Left lung (tissue), 14 donors: ENCODE results near the gene OXER1. TPM values are rescaled to one million over a fixed set of nuclear protein-coding genes. Genes with fewer than 3 reads are reported as not detected.

Experiments
- ATAC-seq: fragments of 200-7000 bp; cut with Tn5 transposase; one replicate; pipeline ENCODE4 v1.9.1; 2020; ENCODE audit warnings: moderate library complexity
- DNase-seq, 4 donors: peaks; one replicate each; pipeline ENCODE4 v3.0.0-alpha.2; 2013 to 2020
- H3K27ac ChIP-seq, 2 donors: fragments of 200-600 bp; sonication (generic) in 1 of 2; one replicate each; pipeline versions ENCODE4 v1.5.0 to v1.8.0; 2020 to 2021
- H3K27me3 ChIP-seq, 2 donors: fragments of 200-600 bp; sonication (generic) in 1 of 2; one replicate each; pipeline versions ENCODE4 v1.5.0 to v1.8.0; 2020 to 2021
- H3K36me3 ChIP-seq, 2 donors: fragments of 200-600 bp; sonication (generic) in 1 of 2; one replicate each; pipeline versions ENCODE4 v1.5.0 to v1.8.0; 2020 to 2021
- H3K4me1 ChIP-seq, 2 donors: fragments of 200-600 bp; one replicate each; pipeline ENCODE4 v1.8.0; 2021
- H3K4me3 ChIP-seq, 2 donors: fragments of 200-600 bp; sonication (generic) in 1 of 2; one replicate each; pipeline versions ENCODE4 v1.5.0 to v1.8.0; 2020 to 2021; ENCODE audit warnings: mild to moderate bottlenecking in 1 of 2
- H3K9me3 ChIP-seq, 2 donors: fragments of 200-600 bp; sonication (generic) in 1 of 2; one replicate each; pipeline versions ENCODE4 v1.5.0 to v1.8.0; 2020 to 2021
- intact Hi-C, 2 donors: fragments of 100-400 bp; cut with DNase I; formaldehyde crosslinking; loops; one replicate each; pipeline versions ENCODE4 v1.11.2 to v1.14.2; 2022
- long read RNA-seq, 12 donors: library from polyadenylated mRNA in 2 of 12; unstranded in 2 of 12; transcript quantifications; one replicate each; pipeline ENCODE4 v2.0.0 and lab custom pipeline, GENCODE V29; 2019 to 2026
- polyA plus RNA-seq, 6 donors: library from polyadenylated mRNA; unstranded; fragments of 120-200 nt; gene quantifications; one replicate each; pipeline ENCODE4 v1.2.1, GENCODE V29; 2013; ENCODE audit not compliant: insufficient read length in 6 of 6
- total RNA-seq, 2 donors: library from RNA; stranded (reverse); fragmentation: NEBNext Ultra II Directional; extraction: Animal tissue kit (Norgen Biotek cat#: 25700); gene quantifications; one replicate each; pipeline ENCODE4 v1.2.1, GENCODE V29; 2021
- TF ChIP-seq, protein P1 (sequence below), 2 donors: fragments of 200-600 bp; sonication (generic) in 1 of 2; IDR thresholded peaks; one replicate each; pipeline versions ENCODE4 v1.5.0 to v1.8.0; 2021; ENCODE audit warnings: antibody characterized with exemption in 2 of 2
- donor health status: DM: no; HTN: yes; CAD: no.
- donor health status: DM: no; HTN: no; CAD: no.

The OXER1 gene
- total RNA-seq, result 1 to 10 TPM; 1.7 to 2.7 TPM
- polyA plus RNA-seq, result 1 to 10 TPM; 8.0 to 9.9 (median 9.6) TPM
- long read RNA-seq, donor 1, transcript OXER1-201 (1 exons, 1,781 nt), result major isoform, 8 of 22 reads
- long read RNA-seq, donor 1, partial matches to known transcripts, result 14 of 22 reads
- long read RNA-seq, donor 1, other reads (novel, unspliced or antisense), result 0 of 22 reads
- long read RNA-seq, donor 2, transcript OXER1-201 (1 exons, 1,781 nt), result major isoform, 6 of 6 reads
- long read RNA-seq, donor 2, partial matches to known transcripts, result 0 of 6 reads
- long read RNA-seq, donor 2, other reads (novel, unspliced or antisense), result 0 of 6 reads
- long read RNA-seq, donor 3, partial matches to known transcripts, result 0 of 4 reads
- long read RNA-seq, donor 3, other reads (novel, unspliced or antisense), result 0 of 4 reads
- long read RNA-seq, donor 4, result 0 reads
- long read RNA-seq, donor 5, transcript OXER1-201 (1 exons, 1,781 nt), result major isoform, 7 of 7 reads
- long read RNA-seq, donor 5, partial matches to known transcripts, result 0 of 7 reads
- long read RNA-seq, donor 5, other reads (novel, unspliced or antisense), result 0 of 7 reads
- long read RNA-seq, donor 6, transcript OXER1-201 (1 exons, 1,781 nt), result major isoform, 10 of 10 reads
- long read RNA-seq, donor 6, partial matches to known transcripts, result 0 of 10 reads
- long read RNA-seq, donor 6, other reads (novel, unspliced or antisense), result 0 of 10 reads
- long read RNA-seq, donor 7, partial matches to known transcripts, result 0 of 1 reads
- long read RNA-seq, donor 7, other reads (novel, unspliced or antisense), result 0 of 1 reads
- long read RNA-seq, donor 8, transcript OXER1-201 (1 exons, 1,781 nt), result major isoform, 7 of 7 reads
- long read RNA-seq, donor 8, partial matches to known transcripts, result 0 of 7 reads
- long read RNA-seq, donor 8, other reads (novel, unspliced or antisense), result 0 of 7 reads
- long read RNA-seq, donor 9, result 0 reads
- long read RNA-seq, donor 10, result 0 reads
- long read RNA-seq, donor 11, partial matches to known transcripts, result 0 of 1 reads
- long read RNA-seq, donor 11, other reads (novel, unspliced or antisense), result 0 of 1 reads
- long read RNA-seq, donor 12, transcript OXER1-201 (1 exons, 1,781 nt), result major isoform, 7 of 7 reads
- long read RNA-seq, donor 12, partial matches to known transcripts, result 0 of 7 reads
- long read RNA-seq, donor 12, other reads (novel, unspliced or antisense), result 0 of 7 reads

GRCh38 chr2:42764096-42764495 is at the start of gene OXER1:
OXER1 (minus strand) TSS chr2:42764135; CDS start chr2:42764062, 73 bp downstream.
- TF ChIP-seq, protein P1, sequence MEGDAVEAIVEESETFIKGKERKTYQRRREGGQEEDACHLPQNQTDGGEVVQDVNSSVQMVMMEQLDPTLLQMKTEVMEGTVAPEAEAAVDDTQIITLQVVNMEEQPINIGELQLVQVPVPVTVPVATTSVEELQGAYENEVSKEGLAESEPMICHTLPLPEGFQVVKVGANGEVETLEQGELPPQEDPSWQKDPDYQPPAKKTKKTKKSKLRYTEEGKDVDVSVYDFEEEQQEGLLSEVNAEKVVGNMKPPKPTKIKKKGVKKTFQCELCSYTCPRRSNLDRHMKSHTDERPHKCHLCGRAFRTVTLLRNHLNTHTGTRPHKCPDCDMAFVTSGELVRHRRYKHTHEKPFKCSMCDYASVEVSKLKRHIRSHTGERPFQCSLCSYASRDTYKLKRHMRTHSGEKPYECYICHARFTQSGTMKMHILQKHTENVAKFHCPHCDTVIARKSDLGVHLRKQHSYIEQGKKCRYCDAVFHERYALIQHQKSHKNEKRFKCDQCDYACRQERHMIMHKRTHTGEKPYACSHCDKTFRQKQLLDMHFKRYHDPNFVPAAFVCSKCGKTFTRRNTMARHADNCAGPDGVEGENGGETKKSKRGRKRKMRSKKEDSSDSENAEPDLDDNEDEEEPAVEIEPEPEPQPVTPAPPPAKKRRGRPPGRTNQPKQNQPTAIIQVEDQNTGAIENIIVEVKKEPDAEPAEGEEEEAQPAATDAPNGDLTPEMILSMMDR (IDR thresholded peaks at IDR 0.05), result no peak
- Histone ChIP-seq H3K36me3 (no peaks in the 10 kb centered on the region), H3K4me3 (no peak within 1 kb of the TSS), H3K9me3 (no peaks in the 10 kb centered on the region), H3K27ac (peak within 1 kb of the TSS in 1 of 2 donors; percentile 31), H3K27me3 (no peaks in the 10 kb centered on the region), H3K4me1 (peaks cover 0 to 19% of the 10 kb centered on the region in 2 donors)
- intact Hi-C loops, result no loop called here
- ATAC-seq (no peak), DNase-seq (no peak)

DNA sequence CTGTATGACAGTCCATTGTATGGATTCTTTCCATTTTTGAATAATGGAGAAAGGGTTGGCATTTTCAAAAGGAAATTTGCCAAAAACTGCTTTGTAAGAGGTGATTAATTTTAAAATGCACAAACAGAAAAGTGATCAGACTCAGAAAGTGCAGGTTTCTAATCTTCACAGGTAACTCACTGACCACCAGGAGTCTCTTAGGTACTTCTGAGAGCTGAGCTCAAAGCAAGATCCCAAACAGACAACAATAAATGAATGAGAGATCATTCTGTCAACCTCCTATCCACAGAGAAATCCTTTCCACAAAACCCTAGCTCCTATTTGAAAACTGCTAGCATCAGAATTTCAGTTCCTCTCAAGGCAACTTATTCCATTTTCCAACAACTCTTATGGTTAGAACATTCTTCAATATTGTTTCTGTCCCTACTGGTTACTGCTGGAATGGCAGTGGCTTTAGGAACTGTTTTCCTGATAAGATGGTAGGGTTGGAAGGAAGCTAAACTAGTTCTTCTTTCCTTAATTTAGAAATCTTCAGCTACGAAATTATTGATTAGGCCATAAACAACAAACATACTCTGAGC is 49.1 kb upstream of the OXER1 start:
- H3K36me3 ChIP-seq, result no peaks in the 10 kb centered on the region
- H3K27ac ChIP-seq, result no peak overlapping the region
- no peak overlapping the region for H3K4me3 ChIP-seq
- ATAC-seq (no peak), DNase-seq (no peak)
- peaks cover 0 to 18% of the 10 kb centered on the region in 2 donors for H3K9me3 ChIP-seq
- intact Hi-C loops, result no loop called here
- H3K4me1 ChIP-seq, result peaks cover 0 to 27% of the 10 kb centered on the region in 2 donors
- H3K27me3 ChIP-seq, result no peaks in the 10 kb centered on the region
- TF ChIP-seq, protein P1 (IDR thresholded peaks at IDR 0.05), result peak; percentile 31 to 54

- Histone ChIP-seq H3K9me3 (peaks cover 0 to 18% of the 10 kb centered on the region in 2 donors), H3K4me1 (peaks cover 0 to 27% of the 10 kb centered on the region in 2 donors), H3K27me3 (no peaks in the 10 kb centered on the region), H3K27ac (peak overlapping the region; percentile 100), H3K4me3 (peak overlapping the region; percentile 50 to 58), H3K36me3 (no peaks in the 10 kb centered on the region)
- ATAC-seq, result peak; percentile 36
- TF ChIP-seq, protein P1 (IDR thresholded peaks at IDR 0.05), result no peak
- peak; percentile 69 to 86 (median 79) for DNase-seq
- intact Hi-C loops, result no loop called here
These were observed 47.3 kb upstream of the OXER1 start for GRCh38 chr2:42810971-42811811.

GRCh38 chr2:42810121-42810970 is 46.4 kb upstream of the OXER1 start:
- intact Hi-C loops, result no loop called here
- DNase-seq (peak; percentile 96 to 98 (median 97)), ATAC-seq (peak; percentile 85)
- Histone ChIP-seq H3K4me1 (peaks cover 0 to 27% of the 10 kb centered on the region in 2 donors), H3K27ac (peak overlapping the region; percentile 100), H3K9me3 (peaks cover 0 to 18% of the 10 kb centered on the region in 2 donors), H3K27me3 (no peaks in the 10 kb centered on the region), H3K4me3 (peak overlapping the region; percentile 50 to 58), H3K36me3 (no peaks in the 10 kb centered on the region)
- TF ChIP-seq, protein P1 (IDR thresholded peaks at IDR 0.05), result no peak
